ENCODE results near the gene TMEM115.

Gene TMEM115

GRCh38 chr3:50370594-50370993 is 11.3 kb upstream of the TMEM115 start:
- no peak for ATAC-seq (ENCODE audit: low read depth)
- no peak overlapping the region for H3K4me3 Mint-ChIP-seq
- peaks cover 14% of the 10 kb centered on the region for H3K27me3 Mint-ChIP-seq
- H3K27ac Mint-ChIP-seq: no peak overlapping the region
- no peaks in the 10 kb centered on the region for H3K9me3 Mint-ChIP-seq
- H3K4me1 Mint-ChIP-seq: peaks cover 16% of the 10 kb centered on the region
- no peaks in the 10 kb centered on the region for H3K36me3 Mint-ChIP-seq
- no peak for DNase-seq (ENCODE audit: low spot score in 2 of 2)

DNA sequence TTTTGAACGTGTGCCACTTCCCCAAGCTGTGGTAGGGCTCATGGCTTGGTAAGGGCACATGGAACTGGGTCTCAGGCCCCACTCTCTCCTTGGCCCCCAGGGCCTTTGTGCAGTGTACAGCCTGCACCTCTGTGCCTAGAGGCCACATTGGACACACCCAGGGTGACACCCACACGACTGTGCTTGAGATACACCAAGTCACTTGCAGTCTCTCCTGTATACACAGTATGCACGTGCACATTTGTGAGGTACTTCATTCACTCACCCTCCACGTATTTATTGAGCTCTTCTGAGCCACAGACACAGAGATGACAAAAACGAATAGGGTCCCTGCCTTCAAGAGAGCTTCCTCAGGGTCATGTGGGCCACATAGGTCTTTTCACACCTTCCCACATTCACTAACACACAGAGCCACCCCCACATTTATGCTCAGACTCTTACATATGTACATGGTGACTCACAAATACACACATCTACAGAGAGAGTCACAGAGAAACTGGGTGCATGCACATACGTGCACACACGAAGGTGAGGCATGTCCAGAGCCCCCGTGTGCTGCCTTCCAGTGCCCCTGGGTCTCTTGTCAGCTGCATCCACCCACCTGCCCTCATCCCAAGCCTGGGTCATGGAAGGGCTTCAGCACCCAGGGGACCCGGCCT is 9.8 kb upstream of the TMEM115 start:
- ATAC-seq (ENCODE audit: low read depth) (no peak), DNase-seq (ENCODE audit: low spot score in 2 of 2) (no peak)
- H3K27ac Mint-ChIP-seq: no peak overlapping the region
- peaks cover 14% of the 10 kb centered on the region for H3K27me3 Mint-ChIP-seq
- H3K9me3 Mint-ChIP-seq: no peaks in the 10 kb centered on the region
- H3K36me3 Mint-ChIP-seq: no peaks in the 10 kb centered on the region
- no peak overlapping the region for H3K4me3 Mint-ChIP-seq
- peaks cover 20% of the 10 kb centered on the region for H3K4me1 Mint-ChIP-seq

DNA sequence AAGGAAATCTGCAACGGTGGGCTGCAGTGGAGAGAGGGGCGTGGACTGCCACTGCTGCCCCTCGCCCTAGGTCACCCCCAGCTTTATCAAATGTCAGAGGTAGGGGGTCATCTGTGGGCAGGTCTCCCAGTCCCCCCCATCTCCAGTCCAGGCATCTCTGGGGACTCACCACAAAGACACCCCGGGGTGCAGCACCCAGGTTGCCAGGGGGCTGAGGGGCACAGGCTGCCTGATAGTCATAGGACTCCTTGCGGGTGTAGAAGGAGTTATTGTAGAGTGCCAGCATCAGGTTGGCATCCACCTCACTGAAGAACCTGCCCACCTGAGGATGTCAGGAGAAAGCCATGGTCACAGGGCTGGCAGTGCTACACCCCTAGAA is 6.5 kb upstream of the TMEM115 start:
- DNase-seq (ENCODE audit: low spot score in 2 of 2): no peak
- Mint-ChIP-seq H3K36me3 (no peaks in the 10 kb centered on the region), H3K4me3 (peak overlapping the region; percentile 88), H3K27me3 (peaks cover 4% of the 10 kb centered on the region), H3K9me3 (no peaks in the 10 kb centered on the region), H3K27ac (peak overlapping the region; percentile 91), H3K4me1 (peaks cover 18% of the 10 kb centered on the region)
- ATAC-seq (ENCODE audit: low read depth): no peak

DNA sequence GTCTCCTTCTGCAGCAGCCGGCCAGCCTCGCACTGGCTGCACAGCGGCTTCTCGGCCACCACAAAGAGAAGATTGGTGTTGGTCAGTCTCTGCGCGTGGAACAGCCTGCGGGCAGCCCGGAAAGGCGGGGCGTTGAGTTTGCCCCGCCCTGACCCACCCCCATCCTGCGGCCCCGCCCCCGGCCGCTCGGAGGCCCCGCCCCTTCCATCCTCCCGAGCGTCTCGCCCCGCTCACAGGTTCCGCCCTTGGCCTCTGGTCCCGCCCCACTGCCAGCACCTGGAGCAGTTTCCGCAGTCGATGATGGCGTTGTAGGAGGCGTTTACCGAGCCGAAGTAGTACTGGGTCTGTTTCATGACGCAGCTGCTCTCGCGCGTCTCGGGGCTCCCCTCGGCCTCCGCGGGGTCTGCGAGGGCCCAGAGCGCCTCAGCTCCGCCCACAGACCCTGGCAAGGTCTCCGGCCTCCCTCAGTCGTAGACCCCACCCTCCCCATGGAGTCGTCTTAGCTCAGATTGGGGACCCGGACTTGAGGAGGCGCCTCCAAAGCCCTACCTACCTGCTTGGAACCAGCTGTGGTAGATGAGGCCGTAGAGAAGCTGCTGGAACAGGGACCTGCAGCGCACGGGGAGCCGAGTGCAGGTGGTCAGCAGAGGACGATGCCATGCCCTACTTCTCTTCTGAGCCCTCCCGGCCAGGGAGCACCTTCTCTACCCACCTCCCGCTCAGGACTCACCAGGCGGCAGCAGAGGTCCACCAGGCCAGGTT is 5.9 kb upstream of the TMEM115 start:
- Mint-ChIP-seq H3K9me3 (no peaks in the 10 kb centered on the region), H3K36me3 (no peaks in the 10 kb centered on the region), H3K4me1 (peaks cover 18% of the 10 kb centered on the region), H3K4me3 (peak overlapping the region; percentile 88), H3K27ac (peak overlapping the region; percentile 91), H3K27me3 (peaks cover 4% of the 10 kb centered on the region)
- peak; percentile 88 to 92 for DNase-seq (ENCODE audit: low spot score in 2 of 2)
- peak; percentile 97 for ATAC-seq (ENCODE audit: low read depth)

GRCh38 chr3:50364573-50365079 is 5.3 kb upstream of the TMEM115 start:
- peak overlapping the region; percentile 91 for H3K27ac Mint-ChIP-seq
- ATAC-seq (ENCODE audit: low read depth): peak; percentile 4
- H3K4me1 Mint-ChIP-seq: peaks cover 20% of the 10 kb centered on the region
- peaks cover 4% of the 10 kb centered on the region for H3K27me3 Mint-ChIP-seq
- DNase-seq (ENCODE audit: low spot score in 2 of 2): no peak
- no peaks in the 10 kb centered on the region for H3K36me3 Mint-ChIP-seq
- H3K4me3 Mint-ChIP-seq: peak overlapping the region; percentile 88
- no peaks in the 10 kb centered on the region for H3K9me3 Mint-ChIP-seq

- Mint-ChIP-seq H3K4me1 (peaks cover 32% of the 10 kb centered on the region), H3K9me3 (no peaks in the 10 kb centered on the region), H3K36me3 (peaks cover 4% of the 10 kb centered on the region), H3K27ac (peak overlapping the region; percentile 93), H3K4me3 (peak overlapping the region; percentile 99), H3K27me3 (no peaks in the 10 kb centered on the region)
- no peak for DNase-seq (ENCODE audit: low spot score in 2 of 2)
- ATAC-seq (ENCODE audit: low read depth): peak; percentile 13
Observed at GRCh38 chr3:50359760-50360110, 414 bp upstream of the TMEM115 start.

- no peaks in the 10 kb centered on the region for H3K9me3 Mint-ChIP-seq
- H3K4me1 Mint-ChIP-seq: peaks cover 29% of the 10 kb centered on the region
- H3K27me3 Mint-ChIP-seq: no peaks in the 10 kb centered on the region
- H3K36me3 Mint-ChIP-seq: peaks cover 7% of the 10 kb centered on the region
- peak overlapping the region; percentile 83 for H3K27ac Mint-ChIP-seq
- no peak for ATAC-seq (ENCODE audit: low read depth)
- no peak for DNase-seq (ENCODE audit: low spot score in 2 of 2)
- H3K4me3 Mint-ChIP-seq: peak overlapping the region; percentile 90
Observed at GRCh38 chr3:50358355-50358910, 888 bp downstream of the TMEM115 start.

GRCh38 chr3:50357481-50357880 is 1.8 kb downstream of the TMEM115 start:
- Mint-ChIP-seq H3K4me3 (peak overlapping the region; percentile 90), H3K27ac (no peak overlapping the region), H3K4me1 (peaks cover 26% of the 10 kb centered on the region)

DNA sequence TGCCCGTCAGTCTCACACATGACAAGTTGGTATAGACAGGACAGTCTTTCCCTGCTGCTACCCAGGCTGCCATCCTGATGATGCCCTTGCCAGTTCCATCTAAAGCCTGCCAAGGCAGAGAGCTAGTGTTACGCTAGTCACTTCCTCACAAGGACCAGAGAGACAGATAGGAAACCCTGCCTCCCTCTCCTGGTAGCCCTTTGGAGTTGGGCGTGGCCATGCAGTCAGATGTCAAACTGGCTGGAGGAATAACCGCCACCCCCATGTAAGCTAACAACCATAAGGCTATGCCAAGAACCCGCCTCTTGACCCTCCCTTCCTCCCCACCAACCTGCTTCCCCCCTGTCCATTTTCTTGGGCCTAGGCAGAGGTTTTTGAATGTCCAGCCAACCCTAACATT is 2.8 kb downstream of the TMEM115 start:
- Mint-ChIP-seq H3K27me3 (no peaks in the 10 kb centered on the region), H3K36me3 (peaks cover 7% of the 10 kb centered on the region), H3K27ac (no peak overlapping the region), H3K4me1 (peaks cover 26% of the 10 kb centered on the region), H3K4me3 (peak overlapping the region; percentile 90), H3K9me3 (no peaks in the 10 kb centered on the region)
- ATAC-seq (ENCODE audit: low read depth) (no peak), DNase-seq (ENCODE audit: low spot score in 2 of 2) (no peak)

More at GRCh38 chr3:50357481-50357880, 1.8 kb downstream of the TMEM115 start:
- Mint-ChIP-seq H3K27me3 (no peaks in the 10 kb centered on the region), H3K36me3 (peaks cover 7% of the 10 kb centered on the region), H3K9me3 (no peaks in the 10 kb centered on the region)
- DNase-seq (ENCODE audit: low spot score in 2 of 2) (no peak), ATAC-seq (ENCODE audit: low read depth) (no peak)

GRCh38 chr3:50355829-50356552 is 3.3 kb downstream of the TMEM115 start:
- Mint-ChIP-seq H3K27me3 (no peaks in the 10 kb centered on the region), H3K36me3 (peaks cover 7% of the 10 kb centered on the region), H3K4me1 (peaks cover 29% of the 10 kb centered on the region), H3K9me3 (no peaks in the 10 kb centered on the region), H3K4me3 (no peak overlapping the region), H3K27ac (no peak overlapping the region)
- DNase-seq (ENCODE audit: low spot score in 2 of 2) (no peak), ATAC-seq (ENCODE audit: low read depth) (no peak)

DNA sequence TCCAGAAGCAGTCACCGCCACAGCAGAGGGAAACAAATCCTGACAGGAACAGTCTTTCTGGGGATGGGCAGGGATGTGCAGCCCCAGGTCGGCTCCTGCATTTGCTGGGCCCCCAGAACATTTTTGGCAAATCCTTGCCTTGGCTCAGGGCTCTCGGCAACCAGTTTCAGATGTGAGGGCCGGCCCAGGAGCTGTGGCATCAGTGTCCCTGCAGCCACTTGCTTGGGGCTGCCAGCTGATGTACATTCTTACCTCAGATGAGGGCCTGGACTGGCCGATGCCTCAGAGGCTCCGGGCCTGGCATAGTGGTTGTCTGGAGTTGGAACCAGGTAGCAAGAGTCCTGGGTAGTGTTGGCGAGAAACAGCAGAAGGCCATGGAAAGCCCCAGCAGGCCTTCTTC is 4.5 kb downstream of the TMEM115 start:
- Mint-ChIP-seq H3K36me3 (peaks cover 7% of the 10 kb centered on the region), H3K9me3 (no peaks in the 10 kb centered on the region), H3K27me3 (no peaks in the 10 kb centered on the region), H3K27ac (no peak overlapping the region), H3K4me1 (peaks cover 38% of the 10 kb centered on the region), H3K4me3 (no peak overlapping the region)
- ATAC-seq (ENCODE audit: low read depth) (no peak), DNase-seq (ENCODE audit: low spot score in 2 of 2) (no peak)

GRCh38 chr3:50354186-50354764 is 5.0 kb downstream of the TMEM115 start:
- ATAC-seq (ENCODE audit: low read depth): no peak
- Mint-ChIP-seq H3K9me3 (no peaks in the 10 kb centered on the region), H3K27me3 (no peaks in the 10 kb centered on the region), H3K4me3 (no peak overlapping the region), H3K4me1 (peaks cover 36% of the 10 kb centered on the region), H3K36me3 (peaks cover 7% of the 10 kb centered on the region), H3K27ac (no peak overlapping the region)
- no peak for DNase-seq (ENCODE audit: low spot score in 2 of 2)

DNA sequence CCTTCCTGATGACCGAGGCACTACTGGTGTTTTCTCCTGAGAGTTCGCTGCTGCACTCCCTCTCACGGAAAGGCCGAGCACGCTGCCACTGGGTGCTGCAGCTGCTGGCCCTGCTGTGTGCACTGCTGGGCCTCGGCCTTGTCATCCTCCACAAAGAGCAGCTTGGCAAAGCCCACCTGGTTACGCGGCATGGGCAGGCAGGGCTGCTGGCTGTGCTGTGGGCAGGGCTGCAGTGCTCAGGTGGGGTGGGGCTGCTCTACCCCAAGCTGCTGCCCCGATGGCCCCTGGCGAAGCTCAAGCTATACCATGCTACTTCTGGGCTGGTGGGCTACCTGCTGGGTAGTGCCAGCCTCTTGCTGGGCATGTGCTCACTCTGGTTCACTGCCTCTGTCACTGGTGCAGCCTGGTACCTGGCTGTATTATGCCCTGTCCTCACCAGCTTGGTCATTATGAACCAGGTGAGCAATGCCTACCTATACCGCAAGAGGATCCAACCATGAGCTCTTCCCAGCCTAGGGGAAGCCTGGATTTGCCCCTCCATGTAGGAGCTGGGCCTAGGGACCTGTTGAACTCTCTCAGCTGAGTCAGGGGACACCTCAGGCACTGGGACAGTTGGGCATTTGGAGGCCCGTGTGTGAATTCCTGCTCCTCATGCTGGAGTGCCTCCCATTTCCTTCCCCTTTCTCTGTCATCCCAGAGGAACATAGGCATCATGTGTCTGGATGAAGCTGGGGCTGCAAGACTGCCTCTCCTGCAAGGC is 5.9 kb downstream of the TMEM115 start:
- no peaks in the 10 kb centered on the region for H3K27me3 Mint-ChIP-seq
- H3K4me1 Mint-ChIP-seq: peaks cover 40% of the 10 kb centered on the region
- no peak overlapping the region for H3K27ac Mint-ChIP-seq
- DNase-seq (ENCODE audit: low spot score in 2 of 2): no peak
- no peak overlapping the region for H3K4me3 Mint-ChIP-seq
- ATAC-seq (ENCODE audit: low read depth): no peak
- no peaks in the 10 kb centered on the region for H3K9me3 Mint-ChIP-seq
- peaks cover 7% of the 10 kb centered on the region for H3K36me3 Mint-ChIP-seq

All from memory B cell (primary cell).